ENCODE data around the gene IQSEC1. TPM values are rescaled to one million over a fixed set of nuclear protein-coding genes. Genes with fewer than 3 reads are reported as not detected.
"Not testable (repeated sequence)": the region's sequence is repeated elsewhere in the genome, so short reads cannot be mapped to it uniquely, and the experiment has no call there.

The IQSEC1 gene
- total RNA-seq, 1 donor from 2014 or later, result 9.4 TPM

DNA sequence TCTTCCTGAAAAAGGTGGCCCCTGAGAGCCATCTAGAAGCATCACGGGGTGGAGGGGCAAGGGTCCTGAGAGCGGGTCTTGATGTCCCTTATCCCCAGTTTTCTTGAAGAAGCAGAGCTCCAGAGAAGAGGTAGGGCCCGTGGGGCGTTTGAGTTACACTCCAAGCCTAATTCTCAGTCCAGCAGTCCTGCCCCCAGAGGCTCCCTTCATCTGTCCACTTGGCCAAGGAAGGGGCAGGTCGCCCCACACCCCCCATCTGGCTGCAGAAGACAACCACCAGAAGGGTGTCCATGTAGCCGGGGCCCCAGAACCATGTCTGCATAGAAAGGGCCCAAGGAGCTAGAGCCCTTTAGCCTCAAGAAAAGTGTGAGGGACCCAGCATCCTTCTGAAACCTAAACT is 206.4 kb downstream of the IQSEC1 start:
- ATAC-seq, result no peak

DNA sequence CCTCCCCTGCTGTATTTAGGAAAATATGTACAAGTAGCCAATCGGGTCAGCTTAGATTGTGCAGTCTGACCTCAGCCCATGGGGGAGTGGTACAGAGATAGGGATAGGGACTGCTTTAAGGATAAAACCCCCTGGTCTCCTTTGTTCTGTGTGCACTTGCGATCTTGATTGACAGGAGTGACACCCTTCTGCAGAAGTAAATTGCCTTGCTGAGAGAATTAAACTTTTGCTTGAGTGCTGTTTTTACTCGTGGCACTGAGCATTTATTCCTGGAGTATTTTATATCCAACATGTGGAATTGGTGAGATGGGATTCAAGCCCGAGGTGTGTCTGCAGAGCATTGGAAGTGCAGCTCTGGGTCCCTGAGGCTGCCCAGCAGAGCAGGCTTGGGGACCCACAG is 208.0 kb downstream of the IQSEC1 start:
- ATAC-seq, result no peak

DNA sequence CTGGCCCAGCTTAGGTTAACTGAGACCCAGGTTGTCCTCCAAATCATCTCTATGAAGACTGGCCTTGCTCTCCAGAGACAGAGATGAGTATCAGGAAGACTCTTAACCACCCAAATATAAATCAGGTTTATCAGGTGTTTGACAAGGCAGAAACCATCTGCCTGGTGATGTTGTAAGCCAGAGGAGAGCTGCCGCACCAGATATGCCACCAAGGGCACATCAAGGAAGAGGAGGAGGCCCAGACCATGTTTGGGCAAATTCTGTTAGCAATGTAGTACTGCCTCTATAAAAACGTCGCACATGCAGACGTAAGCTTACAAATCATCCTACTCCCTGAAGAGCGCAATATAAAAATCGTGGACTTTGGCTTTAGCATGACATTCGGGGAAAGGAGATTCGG is 210.8 kb downstream of the IQSEC1 start:
- ATAC-seq, result no peak

DNA sequence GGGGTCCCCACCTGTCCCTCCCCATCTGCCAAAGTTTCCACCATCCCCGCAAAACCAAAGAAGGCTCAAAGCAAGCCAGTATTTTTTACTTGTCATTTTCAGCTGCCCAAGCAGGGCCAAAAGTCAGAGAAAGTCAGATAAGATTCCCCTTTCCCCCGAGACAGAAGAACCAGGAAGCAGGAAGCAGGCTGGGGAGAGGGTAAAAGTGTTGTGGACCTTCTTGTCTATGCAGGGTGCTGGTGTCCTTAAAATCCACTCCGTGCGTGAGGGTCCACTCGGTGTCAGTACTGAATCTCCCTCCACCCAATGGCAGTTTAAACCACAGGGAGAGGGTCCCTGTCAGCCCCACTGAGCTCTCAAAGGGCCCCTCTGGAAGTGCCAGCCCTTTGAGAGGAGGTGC is 211.6 kb downstream of the IQSEC1 start:
- no peak for ATAC-seq

DNA sequence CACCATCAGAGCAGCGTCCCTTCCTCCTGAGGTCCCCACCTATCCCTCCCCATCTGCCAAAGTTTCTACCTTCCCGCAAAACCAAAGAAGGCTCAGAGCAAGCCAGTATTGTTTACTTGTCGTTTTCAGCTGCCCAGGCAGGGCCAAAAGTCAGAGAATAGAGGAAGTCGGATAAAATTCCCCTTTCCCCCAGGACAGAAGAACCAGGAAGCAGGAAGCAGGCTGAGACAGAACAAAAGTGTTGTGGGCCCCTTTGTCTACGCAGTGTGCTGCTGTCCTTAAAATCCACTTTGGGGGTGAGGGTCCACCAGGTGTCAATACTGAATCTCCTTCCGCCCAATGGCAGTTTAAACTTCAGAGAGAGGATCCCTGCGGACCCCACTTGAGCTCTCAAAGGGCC is 213.4 kb downstream of the IQSEC1 start:
- ATAC-seq, result no peak

DNA sequence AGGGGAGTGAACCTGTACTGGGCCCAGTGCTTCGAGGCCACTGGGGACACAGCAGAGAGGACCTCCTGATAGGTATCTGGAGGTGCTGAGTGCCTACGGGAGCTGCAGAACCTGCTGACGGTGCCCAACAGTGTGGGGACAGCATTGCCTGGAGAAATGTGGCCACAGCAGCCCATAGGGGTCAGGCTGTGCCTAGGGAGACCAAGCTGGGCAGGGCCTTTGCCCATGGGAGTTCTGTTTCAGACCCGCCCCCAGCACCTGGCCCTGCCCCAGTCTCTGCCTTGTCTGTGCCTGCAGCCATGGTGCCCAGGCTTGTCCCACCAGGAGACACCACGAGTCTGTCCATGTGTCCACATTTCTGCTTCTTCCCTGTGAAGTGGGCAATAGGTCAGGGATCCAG is 216.6 kb downstream of the IQSEC1 start:
- peak; percentile 56 for ATAC-seq

DNA sequence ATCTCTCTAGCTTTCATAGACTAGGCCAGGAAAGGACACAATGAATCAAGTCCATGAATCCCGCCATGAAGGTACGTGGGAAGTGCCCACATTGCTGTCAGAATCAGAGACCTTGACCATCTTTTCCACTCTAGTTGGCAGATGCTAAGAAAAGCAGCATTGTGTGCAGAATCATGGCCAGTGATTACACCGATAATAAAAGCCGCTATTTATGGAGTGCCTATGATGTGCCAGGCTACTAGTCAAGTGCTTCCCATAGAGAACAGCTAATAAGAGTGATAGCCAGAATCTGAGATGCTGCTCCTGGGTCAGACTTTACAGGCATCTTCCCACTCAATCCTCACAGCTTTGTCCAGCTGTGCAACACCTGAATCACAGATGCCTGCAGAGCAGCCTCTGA is 218.7 kb downstream of the IQSEC1 start:
- no peak for ATAC-seq

DNA sequence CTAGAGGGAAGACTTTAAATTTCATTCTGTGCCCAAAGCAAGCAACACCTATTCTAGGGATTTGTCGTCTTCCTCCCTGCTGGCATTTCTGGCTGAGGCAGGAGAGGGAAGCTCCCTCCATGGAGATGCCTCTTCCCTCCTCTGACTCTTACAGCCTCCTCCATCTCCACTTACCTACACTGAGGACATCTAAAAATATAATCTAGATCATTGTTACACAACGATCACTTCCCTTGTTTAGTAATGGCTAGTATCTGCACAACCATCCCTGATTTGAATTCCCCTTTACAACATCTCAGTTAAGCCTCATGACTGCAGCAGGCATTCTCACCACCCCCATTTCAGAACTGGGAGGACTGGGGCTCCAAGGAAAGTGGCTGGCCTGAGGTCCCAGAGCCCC is 219.4 kb downstream of the IQSEC1 start:
- ATAC-seq, result not testable (repeated sequence)

DNA sequence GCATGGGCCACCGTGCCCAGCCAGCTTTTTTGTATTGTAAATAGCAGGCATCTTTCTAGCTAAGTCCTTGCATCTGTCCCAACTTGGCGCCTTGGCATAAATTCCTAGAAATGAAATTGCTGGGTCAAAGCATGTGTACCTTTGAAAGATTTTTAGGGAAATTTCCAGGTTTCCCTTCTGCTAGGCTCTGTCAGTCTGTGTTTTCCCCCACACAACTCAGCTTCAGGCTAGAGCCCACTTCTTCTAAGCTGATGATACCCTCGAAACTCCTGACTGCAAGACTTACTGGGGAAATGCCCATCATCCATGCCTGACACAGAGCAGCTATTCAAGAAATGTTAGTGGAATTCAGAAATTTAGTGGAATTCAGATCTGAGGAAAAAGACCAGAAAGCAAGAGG is 221.0 kb downstream of the IQSEC1 start:
- ATAC-seq, result no peak

Other genes starting within 250 kb of the IQSEC1 start
- gene RPL32, start 231.9 kb downstream of the IQSEC1 start, total RNA-seq, result 1,705 TPM

Data from esophagus mucosa (tissue), 1 donor.